MG63 (cell line): Measurements from ENCODE around the gene FEM1A. TPM values are rescaled to one million over a fixed set of nuclear protein-coding genes. Genes with fewer than 3 reads are reported as not detected.
A peak's percentile ranks its signal among the peaks of the same experiment; 100 is the strongest.
"Not testable (repeated sequence)": the region's sequence is repeated elsewhere in the genome, so short reads cannot be mapped to it uniquely, and the experiment has no call there.

Experiments used
- DNase-seq: peaks from one replicate; pipeline ENCODE4 v3.0.0-alpha.2; 2020
- H3K27me3 ChIP-seq: fragments of 250-450 bp; sonication (Bioruptor Pico); 2 replicates; pipeline ENCODE4 v1.5.1; 2020; ENCODE audit warnings: mild to moderate bottlenecking, moderate library complexity
- H3K36me3 ChIP-seq: fragments of 250-450 bp; sonication (Bioruptor Pico); 2 replicates; pipeline ENCODE4 v1.5.1; 2020; ENCODE audit warnings: mild to moderate bottlenecking, moderate library complexity
- H3K4me3 ChIP-seq: fragments of 250-450 bp; sonication (Bioruptor Pico); 2 replicates; pipeline ENCODE4 v1.5.1; 2020; ENCODE audit warnings: mild to moderate bottlenecking, moderate library complexity
- H3K9me3 ChIP-seq: fragments of 250-450 bp; sonication (Bioruptor Pico); 2 replicates; pipeline ENCODE4 v1.5.1; 2020; ENCODE audit warnings: mild to moderate bottlenecking, moderate library complexity
- total RNA-seq: library from RNA; depleted of rRNA; stranded (reverse); fragments of >200 nt; shearing (Covaris generic); gene quantifications from 2 replicates; pipeline ENCODE4 v1.2.3, GENCODE V29; 2014; ENCODE audit warnings: low replicate concordance

Gene FEM1A
- total RNA-seq, 1 experiment from 2014 or later = 9.2 TPM

DNA sequence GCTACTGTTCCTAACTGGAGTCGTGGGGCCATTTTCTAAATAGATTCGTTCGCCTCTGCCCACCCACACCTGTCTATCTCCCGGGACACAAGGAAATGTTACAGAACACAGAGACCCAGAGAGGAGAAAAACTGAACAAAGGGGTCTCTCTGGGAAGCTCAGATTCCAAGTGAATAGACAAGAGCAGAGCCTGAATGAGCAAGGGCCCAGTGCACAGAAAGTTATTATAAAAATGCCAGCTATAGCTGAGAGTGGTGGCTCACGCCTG, 27.2 kb upstream of the FEM1A start:
- no peak for DNase-seq
- H3K36me3 ChIP-seq = no peaks in the 10 kb centered on the region
- H3K9me3 ChIP-seq = no peaks in the 10 kb centered on the region
- H3K27me3 ChIP-seq = no peaks in the 10 kb centered on the region; the same call in 1 of the 2 replicates
- no peak overlapping the region for H3K4me3 ChIP-seq

DNA sequence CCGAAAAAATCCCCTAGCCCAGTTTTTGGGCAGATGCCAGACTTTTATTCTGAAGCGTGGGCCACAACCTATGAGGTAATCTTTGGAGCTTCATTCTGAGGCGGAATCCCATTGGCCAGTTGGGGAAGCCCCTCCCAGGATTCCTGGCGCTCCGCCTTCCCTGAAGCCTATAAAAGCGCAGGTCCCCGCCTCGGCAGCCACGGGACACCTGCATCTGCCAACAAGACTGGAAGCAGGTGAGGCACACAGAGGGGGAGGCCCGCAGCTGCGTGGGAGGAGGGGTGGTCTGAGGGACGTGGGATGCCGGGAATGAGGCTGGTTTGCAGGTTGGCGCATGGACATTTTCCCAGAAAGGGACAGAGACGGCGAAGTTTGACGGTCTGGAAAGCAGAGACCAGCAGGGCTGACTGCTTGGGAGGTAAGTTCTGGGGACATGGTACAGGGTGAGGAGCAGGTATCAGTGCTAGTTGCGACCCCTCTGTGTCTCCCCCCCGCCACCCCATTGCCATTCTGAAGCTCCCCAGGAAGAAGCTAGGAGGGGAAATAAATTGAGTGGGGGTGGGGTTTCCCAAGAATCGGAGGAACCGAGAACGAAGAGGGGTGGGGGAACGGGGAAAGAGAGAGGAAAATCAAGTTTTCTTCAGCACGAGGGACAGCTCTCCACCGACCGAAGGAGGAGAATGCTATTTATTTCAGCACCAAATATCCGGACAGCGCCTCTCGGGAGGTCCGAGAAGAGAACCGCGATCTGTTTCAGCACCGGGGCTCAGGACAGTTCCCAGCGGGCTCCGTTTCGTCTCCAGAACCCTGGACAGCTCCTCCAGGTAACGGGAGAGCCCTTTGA, 22.4 kb upstream of the FEM1A start:
- DNase-seq = peak; percentile 50
- H3K36me3 ChIP-seq = no peaks in the 10 kb centered on the region
- H3K4me3 ChIP-seq = no peak overlapping the region
- no peaks in the 10 kb centered on the region for H3K9me3 ChIP-seq
- no peaks in the 10 kb centered on the region for H3K27me3 ChIP-seq

GRCh38 chr19:4772566-4772965, 19.0 kb upstream of the FEM1A start:
- no peak for DNase-seq
- Histone ChIP-seq H3K9me3 (no peaks in the 10 kb centered on the region), H3K36me3 (no peaks in the 10 kb centered on the region), H3K27me3 (no peaks in the 10 kb centered on the region), H3K4me3 (no peak overlapping the region)

GRCh38 chr19:4773047-4773640, 18.4 kb upstream of the FEM1A start:
- H3K9me3 ChIP-seq = no peaks in the 10 kb centered on the region
- no peak overlapping the region for H3K4me3 ChIP-seq
- DNase-seq = no peak
- no peaks in the 10 kb centered on the region for H3K27me3 ChIP-seq
- H3K36me3 ChIP-seq = no peaks in the 10 kb centered on the region

GRCh38 chr19:4774136-4774535, 17.4 kb upstream of the FEM1A start:
- no peak overlapping the region for H3K4me3 ChIP-seq
- DNase-seq = no peak
- no peaks in the 10 kb centered on the region for H3K27me3 ChIP-seq
- no peaks in the 10 kb centered on the region for H3K36me3 ChIP-seq
- no peaks in the 10 kb centered on the region for H3K9me3 ChIP-seq

DNA sequence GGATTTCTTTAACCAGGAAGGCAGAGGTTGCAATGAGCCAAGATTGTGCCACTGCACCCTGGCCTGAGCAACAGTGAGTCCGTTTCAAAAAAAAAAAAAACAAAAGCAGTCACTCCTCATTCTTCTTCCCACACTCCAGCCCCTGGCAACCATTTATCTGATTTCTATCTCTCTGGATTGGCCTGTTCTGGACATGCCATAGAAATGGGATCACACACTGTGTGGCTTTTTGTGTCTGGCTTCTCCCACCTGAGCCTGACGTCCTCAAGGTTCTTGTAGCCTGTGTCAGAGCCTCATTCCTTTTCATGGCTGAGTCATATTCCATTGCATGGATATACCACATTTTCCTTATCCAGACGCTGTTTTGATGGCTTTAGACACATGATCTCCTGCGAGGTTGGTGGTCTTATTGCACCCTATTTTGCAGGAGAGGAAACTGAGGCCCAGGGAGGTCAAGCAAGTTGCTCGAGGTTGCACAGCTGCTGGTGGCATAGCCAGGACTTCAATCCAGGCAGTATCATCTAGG, 15.8 kb upstream of the FEM1A start:
- no peaks in the 10 kb centered on the region for H3K9me3 ChIP-seq
- no peak overlapping the region for H3K4me3 ChIP-seq
- no peaks in the 10 kb centered on the region for H3K27me3 ChIP-seq
- H3K36me3 ChIP-seq = no peaks in the 10 kb centered on the region
- DNase-seq = no peak

- Histone ChIP-seq H3K27me3 (no peaks in the 10 kb centered on the region), H3K9me3 (no peaks in the 10 kb centered on the region), H3K36me3 (no peaks in the 10 kb centered on the region), H3K4me3 (no peak overlapping the region)
- no peak for DNase-seq
Observed at GRCh38 chr19:4776436-4777211, 14.9 kb upstream of the FEM1A start.

- not testable (repeated sequence) for H3K9me3 ChIP-seq, H3K4me3 ChIP-seq, H3K27me3 ChIP-seq, DNase-seq, H3K36me3 ChIP-seq
Observed at GRCh38 chr19:4778124-4778523, 13.4 kb upstream of the FEM1A start.

DNA sequence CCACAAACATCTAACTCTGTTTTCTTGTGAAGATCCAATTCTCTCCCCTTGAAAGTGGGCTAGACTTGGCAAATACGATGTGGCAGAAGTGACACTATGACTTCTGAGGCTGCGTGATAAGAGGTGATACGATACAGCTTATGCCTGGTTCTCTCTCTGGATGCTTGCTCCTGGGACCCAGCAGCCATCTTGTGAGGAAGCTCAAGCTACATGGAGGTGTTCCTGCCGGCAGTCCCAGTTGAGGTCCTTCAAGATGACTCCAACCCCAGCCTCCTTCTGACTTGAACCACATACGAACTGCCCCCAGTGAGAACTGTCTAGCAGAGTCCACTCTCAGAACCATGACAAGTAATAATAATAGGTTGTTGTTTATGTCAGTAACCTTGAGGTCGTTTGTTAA, 10.7 kb upstream of the FEM1A start:
- Histone ChIP-seq H3K4me3 (no peak overlapping the region), H3K9me3 (no peaks in the 10 kb centered on the region), H3K36me3 (no peaks in the 10 kb centered on the region), H3K27me3 (no peaks in the 10 kb centered on the region)
- DNase-seq = no peak

DNA sequence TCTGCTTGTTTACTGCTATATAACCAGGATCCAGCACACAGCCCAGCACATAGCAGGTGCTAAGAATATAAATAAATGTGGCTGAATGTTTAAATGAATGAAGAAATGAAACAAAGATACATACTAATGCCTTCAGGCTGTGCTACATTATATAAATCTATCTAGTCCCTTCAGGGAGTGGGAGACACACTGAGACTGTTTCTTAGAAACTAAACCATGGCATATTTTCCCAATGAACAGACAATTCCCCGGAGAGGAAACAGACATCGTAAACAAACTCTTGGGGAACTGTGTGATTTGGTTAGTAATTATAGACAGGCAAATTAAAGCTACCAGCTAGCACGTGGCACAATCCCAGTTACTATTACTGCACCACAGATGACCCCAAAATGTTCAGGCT, 9.7 kb upstream of the FEM1A start:
- Histone ChIP-seq H3K9me3 (no peaks in the 10 kb centered on the region), H3K27me3 (no peaks in the 10 kb centered on the region), H3K36me3 (no peaks in the 10 kb centered on the region), H3K4me3 (no peak overlapping the region)
- DNase-seq = no peak

DNA sequence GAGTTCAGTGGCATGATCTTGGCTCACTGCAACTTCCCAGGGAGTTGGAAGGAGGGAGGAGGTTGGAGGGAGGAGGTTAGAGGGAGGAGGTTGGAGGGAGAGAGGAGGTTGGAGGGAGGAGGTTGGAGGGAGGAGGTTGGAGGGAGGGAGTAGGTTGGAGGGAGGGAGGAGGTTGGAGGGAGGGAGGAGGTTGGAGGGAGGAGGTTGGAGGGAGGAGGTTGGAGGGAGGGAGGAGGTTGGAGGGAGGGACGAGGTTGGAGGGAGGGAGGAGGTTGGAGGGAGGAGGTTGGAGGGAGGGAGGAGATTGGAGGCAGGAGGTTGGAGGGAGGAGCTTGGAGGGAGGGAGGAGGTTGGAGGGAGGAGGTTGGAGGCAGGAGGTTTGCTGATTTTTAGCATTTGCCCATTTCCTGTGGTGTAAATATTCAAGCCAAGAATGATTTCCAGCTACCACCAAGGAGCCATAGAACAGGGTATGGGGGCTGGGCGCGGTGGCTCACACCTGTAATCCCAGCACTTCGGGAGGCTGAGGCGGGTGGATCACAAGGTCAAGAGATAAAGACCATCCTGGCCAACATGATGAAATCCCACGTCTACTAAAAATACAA, 5.0 kb upstream of the FEM1A start:
- not testable (repeated sequence) for DNase-seq, H3K27me3 ChIP-seq, H3K9me3 ChIP-seq, H3K4me3 ChIP-seq, H3K36me3 ChIP-seq

DNA sequence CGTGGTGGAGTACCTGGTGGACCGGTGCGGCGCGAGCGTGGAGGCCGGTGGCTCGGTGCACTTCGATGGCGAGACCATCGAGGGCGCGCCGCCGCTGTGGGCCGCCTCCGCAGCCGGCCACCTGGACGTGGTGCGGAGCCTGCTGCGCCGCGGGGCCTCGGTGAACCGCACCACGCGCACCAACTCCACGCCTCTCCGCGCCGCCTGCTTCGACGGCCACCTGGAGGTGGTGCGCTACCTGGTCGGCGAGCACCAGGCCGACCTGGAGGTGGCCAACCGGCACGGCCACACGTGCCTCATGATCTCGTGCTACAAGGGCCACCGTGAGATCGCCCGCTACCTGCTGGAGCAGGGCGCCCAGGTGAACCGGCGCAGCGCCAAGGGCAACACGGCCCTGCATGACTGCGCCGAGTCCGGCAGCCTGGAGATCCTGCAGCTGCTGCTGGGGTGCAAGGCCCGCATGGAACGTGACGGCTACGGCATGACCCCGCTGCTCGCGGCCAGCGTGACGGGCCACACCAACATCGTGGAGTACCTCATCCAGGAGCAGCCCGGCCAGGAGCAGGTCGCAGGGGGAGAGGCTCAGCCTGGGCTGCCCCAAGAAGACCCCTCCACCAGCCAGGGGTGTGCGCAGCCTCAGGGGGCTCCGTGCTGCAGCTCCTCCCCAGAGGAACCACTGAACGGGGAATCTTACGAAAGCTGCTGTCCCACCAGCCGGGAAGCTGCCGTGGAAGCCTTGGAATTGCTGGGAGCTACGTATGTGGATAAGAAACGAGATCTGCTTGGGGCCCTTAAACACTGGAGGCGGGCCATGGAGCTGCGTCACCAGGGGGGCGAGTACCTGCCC, 708 bp downstream of the FEM1A start:
- H3K4me3 ChIP-seq = peak overlapping the region; percentile 96
- H3K27me3 ChIP-seq, DNase-seq, H3K9me3 ChIP-seq: not testable (repeated sequence)
- H3K36me3 ChIP-seq = peaks cover 11% of the 10 kb centered on the region

- H3K9me3 ChIP-seq, DNase-seq, H3K27me3 ChIP-seq: not testable (repeated sequence)
- H3K36me3 ChIP-seq = peaks cover 11% of the 10 kb centered on the region
- H3K4me3 ChIP-seq = peak overlapping the region; percentile 96
Observed at GRCh38 chr19:4792866-4793195, 1.3 kb downstream of the FEM1A start.

- not testable (repeated sequence) for H3K27me3 ChIP-seq, DNase-seq, H3K9me3 ChIP-seq, H3K4me3 ChIP-seq
- peaks cover 11% of the 10 kb centered on the region for H3K36me3 ChIP-seq
Observed at GRCh38 chr19:4793278-4793677, 1.7 kb downstream of the FEM1A start.

- H3K4me3 ChIP-seq = no peak overlapping the region
- no peaks in the 10 kb centered on the region for H3K9me3 ChIP-seq
- peaks cover 11% of the 10 kb centered on the region for H3K36me3 ChIP-seq
- no peaks in the 10 kb centered on the region for H3K27me3 ChIP-seq
- no peak for DNase-seq
Observed at GRCh38 chr19:4794971-4795370, 3.4 kb downstream of the FEM1A start.

DNA sequence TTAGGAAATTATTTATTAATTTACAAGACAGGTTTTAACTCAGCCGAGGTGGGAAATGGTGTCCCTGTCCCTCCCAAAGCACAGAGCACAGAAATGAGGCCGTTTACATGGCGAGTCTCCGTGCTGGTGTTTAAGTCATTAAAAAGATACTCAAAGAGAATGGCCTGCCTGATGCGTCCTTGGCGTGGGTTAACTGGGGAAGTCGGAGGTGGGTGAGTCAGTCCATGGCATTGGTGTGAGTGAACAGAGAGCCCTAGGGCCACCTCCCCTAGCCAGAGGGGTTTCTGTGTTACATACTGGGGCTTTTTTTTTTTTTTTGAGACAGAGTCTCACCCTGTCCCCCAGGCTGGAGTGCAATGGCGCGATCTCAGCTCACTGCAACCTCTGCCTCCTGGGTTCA, 3.9 kb downstream of the FEM1A start:
- Histone ChIP-seq H3K36me3 (peaks cover 11% of the 10 kb centered on the region), H3K9me3 (no peaks in the 10 kb centered on the region), H3K27me3 (no peaks in the 10 kb centered on the region), H3K4me3 (no peak overlapping the region)
- no peak for DNase-seq
